DND-41 (cell line): ENCODE measurements around the gene ZNF672.

Source experiments
- ATAC-seq: fragments of 200-7000 bp; cut with Tn5 transposase; 3 replicates; pipeline ENCODE4 v1.9.1; 2021; ENCODE audit warnings: low read depth; ENCODE audit not compliant: insufficient read depth
- DNase-seq: peaks from one replicate; pipeline ENCODE4 v3.0.0-alpha.2; 2020
- H2AFZ ChIP-seq: 2 replicates; pipeline ENCODE4 v1.6.0; 2012; ENCODE audit warnings: low read depth, low read length
- H3K27ac ChIP-seq: 2 replicates; pipeline ENCODE4 v1.5.1; 2012; ENCODE audit warnings: low read length, inconsistent platforms
- H3K27me3 ChIP-seq: fragments of 200-600 bp; sonication (generic); 2 replicates; pipeline ENCODE4 v1.6.0; 2012; ENCODE audit warnings: low read length, mild to moderate bottlenecking, inconsistent platforms; ENCODE audit not compliant: insufficient read depth, poor library complexity
- H3K36me3 ChIP-seq: 2 replicates; pipeline ENCODE4 v1.5.1; 2012; ENCODE audit warnings: low read length, inconsistent platforms; ENCODE audit not compliant: insufficient read depth
- H3K4me1 ChIP-seq: 2 replicates; pipeline ENCODE4 v1.5.1; 2012; ENCODE audit warnings: mild to moderate bottlenecking, low read length; ENCODE audit not compliant: insufficient read depth
- H3K4me2 ChIP-seq: 2 replicates; pipeline ENCODE4 v1.6.0; 2012; ENCODE audit warnings: mild to moderate bottlenecking, moderate library complexity, low read length, inconsistent platforms; ENCODE audit not compliant: insufficient read depth
- H3K4me3 ChIP-seq, 2 experiments: fragments of 200-600 bp in 1 of 2; shearing (Covaris generic) in 1 of 2; 2 replicates each; pipeline ENCODE4 v1.5.1; 2012 to 2016; ENCODE audit warnings: inconsistent platforms in 2 of 2, low read length in 2 of 2, mild to moderate bottlenecking in 2 of 2, low read depth in 1 of 2, moderate library complexity in 1 of 2
- H3K79me2 ChIP-seq: 2 replicates; pipeline ENCODE4 v1.6.0; 2012; ENCODE audit warnings: low read length, inconsistent platforms; ENCODE audit not compliant: insufficient read depth
- H3K9ac ChIP-seq: 2 replicates; pipeline ENCODE4 v1.6.0; 2012; ENCODE audit warnings: low read depth, mild to moderate bottlenecking, inconsistent platforms, low read length, moderate library complexity
- H3K9me3 ChIP-seq: 2 replicates; pipeline ENCODE4 v1.5.1; 2012; ENCODE audit warnings: low read length, moderate library complexity, mild to moderate bottlenecking, inconsistent platforms; ENCODE audit not compliant: insufficient read depth, severe bottlenecking
- H4K20me1 ChIP-seq: 2 replicates; pipeline ENCODE4 v1.6.0; 2012; ENCODE audit warnings: low read length; ENCODE audit not compliant: insufficient read depth
- CTCF ChIP-seq: IDR thresholded peaks from 2 replicates; pipeline ENCODE4 v1.5.1; 2012; ENCODE audit warnings: borderline replicate concordance, low read length, moderate library complexity, mild to moderate bottlenecking; ENCODE audit not compliant: poor library complexity, severe bottlenecking; ENCODE audit errors: extremely low read depth
- EZH2 ChIP-seq: IDR thresholded peaks from 3 replicates; pipeline ENCODE4 v1.6.1; 2012; ENCODE audit warnings: borderline replicate concordance, low read depth, mild to moderate bottlenecking, moderate library complexity, low read length, inconsistent platforms; ENCODE audit not compliant: severe bottlenecking

Gene ZNF672

GRCh38 chr1:248852481-248853405 lies 14.7 kb downstream of the ZNF672 start:
- ATAC-seq (no peak), DNase-seq (no peak)
- no peak overlapping the region for H3K4me2 ChIP-seq
- H3K9ac ChIP-seq: no peak overlapping the region
- no peak for TF ChIP-seq CTCF
- no peak for TF ChIP-seq EZH2
- no peak overlapping the region for H3K4me3 ChIP-seq
- H3K9me3 ChIP-seq: no peaks in the 10 kb centered on the region
- peaks cover 85% of the 10 kb centered on the region for H3K36me3 ChIP-seq
- H3K27ac ChIP-seq: no peak overlapping the region
- no peak overlapping the region for H2AFZ ChIP-seq
- peaks cover 23% of the 10 kb centered on the region for H3K4me1 ChIP-seq
- peaks cover 23% of the 10 kb centered on the region; the same call in 1 of the 2 replicates for H4K20me1 ChIP-seq
- H3K27me3 ChIP-seq: no peaks in the 10 kb centered on the region
- peaks cover 26% of the 10 kb centered on the region for H3K79me2 ChIP-seq

- Histone ChIP-seq H3K4me2 (no peak overlapping the region), H3K9me3 (no peaks in the 10 kb centered on the region), H3K4me3 (no peak overlapping the region), H3K4me1 (peaks cover 32% of the 10 kb centered on the region), H3K27ac (no peak overlapping the region), H4K20me1 (peaks cover 17% of the 10 kb centered on the region; the same call in 1 of the 2 replicates), H3K36me3 (peaks cover 75% of the 10 kb centered on the region), H3K27me3 (no peaks in the 10 kb centered on the region), H2AFZ (no peak overlapping the region), H3K79me2 (peaks cover 35% of the 10 kb centered on the region), H3K9ac (no peak overlapping the region)
- no peak for DNase-seq
- ATAC-seq: no peak
- TF ChIP-seq CTCF (no peak), EZH2 (no peak)
Observed at GRCh38 chr1:248853663-248854375, 15.8 kb downstream of the ZNF672 start.

GRCh38 chr1:248855580-248855979 lies 17.6 kb downstream of the ZNF672 start:
- Histone ChIP-seq H3K27ac (no peak overlapping the region), H3K4me1 (peaks cover 42% of the 10 kb centered on the region), H3K79me2 (peaks cover 35% of the 10 kb centered on the region), H4K20me1 (peaks cover 13% of the 10 kb centered on the region; the same call in 1 of the 2 replicates), H3K4me3 (no peak overlapping the region), H3K27me3 (no peaks in the 10 kb centered on the region), H3K4me2 (no peak overlapping the region), H3K36me3 (peaks cover 58% of the 10 kb centered on the region), H3K9ac (no peak overlapping the region), H3K9me3 (no peaks in the 10 kb centered on the region), H2AFZ (no peak overlapping the region)
- ATAC-seq: no peak
- no peak for TF ChIP-seq CTCF
- no peak for TF ChIP-seq EZH2
- no peak for DNase-seq
